Small intestine (tissue), 7 donors: Measurements from ENCODE around the gene ANTXR1. TPM values are rescaled to one million over a fixed set of nuclear protein-coding genes. Genes with fewer than 3 reads are reported as not detected.

Experiments used
- DNase-seq, 2 donors: peaks; one replicate each; pipeline versions ENCODE4 v3.0.0 to v3.0.0-alpha.2; 2013
- FAIRE-seq: peaks from 2 replicates; lab custom pipeline; 2012; peaks lifted over from hg19 to GRCh38; lab: Jason Lieb, UNC
- H3K27ac ChIP-seq, 3 donors: one replicate each; pipeline ENCODE4 v1.5.1; 2013; ENCODE audit warnings: low read length in 2 of 3, mild to moderate bottlenecking in 2 of 3, control low read depth in 1 of 3, inconsistent platforms in 1 of 3, low read depth in 1 of 3, moderate library complexity in 1 of 3
- H3K27me3 ChIP-seq, 3 donors: one replicate each; pipeline ENCODE4 v1.6.1; 2013; ENCODE audit warnings: low read length in 3 of 3, inconsistent platforms in 1 of 3; ENCODE audit not compliant: control insufficient read depth in 3 of 3, insufficient read depth in 3 of 3
- H3K36me3 ChIP-seq, 3 donors: one replicate each; pipeline ENCODE4 v1.6.1; 2013; ENCODE audit warnings: low read length in 3 of 3, inconsistent platforms in 1 of 3, low read depth in 1 of 3, mild to moderate bottlenecking in 1 of 3, moderate library complexity in 1 of 3; ENCODE audit not compliant: control insufficient read depth in 3 of 3, insufficient read depth in 2 of 3
- H3K4me1 ChIP-seq, 3 donors: one replicate each; pipeline ENCODE4 v1.6.1; 2013; ENCODE audit warnings: low read length in 2 of 3, inconsistent platforms in 1 of 3, low read depth in 1 of 3, mild to moderate bottlenecking in 1 of 3, moderate library complexity in 1 of 3; ENCODE audit not compliant: control insufficient read depth in 3 of 3, insufficient read depth in 2 of 3
- H3K4me3 ChIP-seq, 3 donors: one replicate each; pipeline ENCODE4 v1.5.1; 2013; ENCODE audit warnings: low read length in 3 of 3, control low read depth in 1 of 3, inconsistent platforms in 1 of 3, low read depth in 1 of 3, mild to moderate bottlenecking in 1 of 3, moderate library complexity in 1 of 3
- H3K9me3 ChIP-seq, 2 donors: one replicate each; pipeline ENCODE4 v1.6.1; 2013; ENCODE audit warnings: low read depth in 1 of 2, low read length in 1 of 2; ENCODE audit not compliant: control insufficient read depth in 2 of 2, insufficient read depth in 1 of 2
- WGBS, 3 donors: extraction: QIAGEN DNeasy Blood & Tissue Kit; methylation state at CpG; one replicate each; pipeline ENCODE4 v1.1.7; 2013; 5-methylcytosine and 5-hydroxymethylcytosine counted together
- polyA plus RNA-seq, 4 donors: library from polyadenylated mRNA; stranded (reverse) in 3 of 4; unstranded in 1 of 4; fragments of 200-250 nt in 3 of 4; fragments of 120-200 nt in 1 of 4; gene quantifications; one replicate each; pipeline versions ENCODE4 v1.2.1 to v1.2.3, GENCODE V29; 2013
- donor health status: healthy with polysubstance abuse.
- donor health status: control.
- donor health status: control.
- donor health status: Bipolar disorder and iron deficiency.
- donor health status: healthy.

ANTXR1 gene
- polyA plus RNA-seq, 4 donors: 0.22 to 13.0 (median 7.2) TPM

DNA sequence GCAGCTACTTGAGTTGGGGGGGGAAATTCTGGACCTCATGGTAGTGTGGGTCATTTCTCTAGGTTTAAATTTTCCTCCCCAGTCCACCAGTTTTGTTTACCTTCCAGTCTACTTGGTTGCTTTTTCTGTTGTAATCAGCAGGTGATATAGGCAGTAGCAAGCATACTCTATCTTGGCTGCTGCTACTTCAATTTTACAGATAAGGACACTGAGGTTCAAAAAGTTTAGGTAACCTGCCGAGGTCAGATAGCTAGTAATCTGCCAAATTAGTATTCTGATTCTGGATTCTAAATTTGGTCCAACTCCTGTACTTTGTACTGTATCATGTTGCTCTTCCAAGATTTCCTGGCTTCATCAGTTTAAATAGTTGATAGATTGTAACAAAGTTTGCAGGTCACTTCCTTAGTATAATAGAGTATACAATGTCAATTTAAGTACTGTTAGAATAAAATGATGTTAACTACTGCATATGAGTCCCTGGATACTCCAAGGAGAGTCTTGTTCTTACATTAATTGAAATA, 34.7 kb downstream of the ANTXR1 start:
- 15 to 53% (median 19%) methylated on average over 1 of the region's 1 CpG for WGBS, 3 donors
- H3K4me3 ChIP-seq: no peak overlapping the region
- no peaks in the 10 kb centered on the region for H3K27me3 ChIP-seq
- DNase-seq: no peak
- no peaks in the 10 kb centered on the region for H3K36me3 ChIP-seq
- no peak for FAIRE-seq
- H3K27ac ChIP-seq: no peak overlapping the region
- H3K9me3 ChIP-seq: no peaks in the 10 kb centered on the region
- H3K4me1 ChIP-seq: no peaks in the 10 kb centered on the region

DNA sequence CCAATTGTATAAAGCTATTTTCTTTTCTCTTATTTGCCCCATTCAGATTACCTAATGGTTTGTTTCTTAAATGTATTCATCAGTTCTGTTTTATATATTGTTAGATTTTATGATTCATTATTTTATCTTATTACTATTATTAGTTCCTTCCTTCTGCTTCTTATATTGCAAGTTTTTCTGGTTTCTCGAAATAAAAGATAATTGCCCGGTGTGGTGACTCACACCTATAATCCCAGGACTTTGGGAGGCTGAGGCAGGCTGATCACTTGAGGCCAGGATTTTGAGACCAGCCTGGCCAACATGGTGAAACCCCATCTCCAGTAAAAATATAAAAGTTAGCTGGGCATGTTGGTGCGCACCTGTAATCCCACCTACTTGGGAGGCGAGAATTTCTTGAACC, 37.8 kb downstream of the ANTXR1 start:
- Histone ChIP-seq H3K9me3 (no peaks in the 10 kb centered on the region), H3K4me3 (no peak overlapping the region), H3K36me3 (no peaks in the 10 kb centered on the region), H3K27me3 (peaks cover 0 to 1% (median 0%) of the 10 kb centered on the region in 3 donors), H3K27ac (no peak overlapping the region), H3K4me1 (no peaks in the 10 kb centered on the region)
- WGBS, 3 donors: 73 to 88% (median 76%) methylated on average over 4 of the region's 4 CpGs
- DNase-seq: no peak
- no peak for FAIRE-seq

DNA sequence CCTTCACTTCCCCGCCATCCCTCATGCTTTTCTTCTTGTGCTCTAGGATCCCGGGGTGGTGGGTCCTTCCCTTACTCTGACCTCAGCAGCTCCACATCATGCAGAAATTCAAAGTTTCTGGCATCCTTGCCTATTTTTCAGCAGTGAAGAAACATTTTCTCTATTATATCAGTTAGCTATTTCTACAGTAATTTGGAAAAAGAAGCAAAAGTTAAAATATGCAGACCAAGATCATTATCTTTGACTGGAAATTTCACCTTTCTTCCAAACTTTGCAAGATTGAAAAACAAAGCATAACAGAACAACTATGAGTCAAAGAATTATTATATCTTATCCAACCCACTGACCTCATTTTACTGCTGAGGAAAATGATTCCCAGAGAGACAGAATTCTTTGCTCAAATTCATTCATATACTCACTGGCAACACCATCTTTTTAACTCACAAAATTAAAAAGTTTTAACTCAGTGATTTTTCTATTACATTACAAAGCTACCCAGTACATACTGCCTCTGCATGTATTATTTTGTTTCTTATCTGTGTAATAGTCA, 40.5 kb downstream of the ANTXR1 start:
- 83 to 97% (median 96%) methylated on average over 2 of the region's 2 CpGs for WGBS, 3 donors
- no peaks in the 10 kb centered on the region for H3K4me1 ChIP-seq
- H3K27me3 ChIP-seq: peaks cover 0 to 1% (median 0%) of the 10 kb centered on the region in 3 donors
- no peaks in the 10 kb centered on the region for H3K36me3 ChIP-seq
- FAIRE-seq (no peak), DNase-seq (no peak)
- no peak overlapping the region for H3K4me3 ChIP-seq
- H3K9me3 ChIP-seq: no peaks in the 10 kb centered on the region
- H3K27ac ChIP-seq: no peak overlapping the region

DNA sequence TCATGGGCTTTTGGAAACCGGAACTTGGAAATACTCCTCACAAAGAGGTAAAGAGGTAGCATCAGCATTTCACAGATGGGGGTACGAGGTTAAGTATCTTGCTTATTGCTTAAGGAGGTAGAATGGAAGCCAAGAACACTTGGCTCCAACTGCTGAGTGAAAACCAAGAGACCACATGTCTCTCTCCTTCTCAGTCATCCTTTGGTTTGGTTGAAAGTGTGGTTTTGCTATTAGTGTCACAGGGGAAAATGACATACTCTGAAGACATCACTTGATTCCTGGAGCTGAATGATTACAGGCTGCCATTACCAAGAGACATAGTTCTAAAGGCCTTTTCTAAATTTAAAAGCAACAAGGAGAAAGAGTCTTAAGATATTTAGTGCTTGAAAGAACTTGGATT, 41.5 kb downstream of the ANTXR1 start:
- Histone ChIP-seq H3K36me3 (no peaks in the 10 kb centered on the region), H3K4me1 (no peaks in the 10 kb centered on the region), H3K4me3 (no peak overlapping the region), H3K27me3 (peaks cover 0 to 1% (median 0%) of the 10 kb centered on the region in 3 donors), H3K9me3 (no peaks in the 10 kb centered on the region), H3K27ac (no peak overlapping the region)
- DNase-seq (no peak), FAIRE-seq (no peak)
- 60 to 77% (median 72%) methylated on average over 2 of the region's 2 CpGs for WGBS, 3 donors

DNA sequence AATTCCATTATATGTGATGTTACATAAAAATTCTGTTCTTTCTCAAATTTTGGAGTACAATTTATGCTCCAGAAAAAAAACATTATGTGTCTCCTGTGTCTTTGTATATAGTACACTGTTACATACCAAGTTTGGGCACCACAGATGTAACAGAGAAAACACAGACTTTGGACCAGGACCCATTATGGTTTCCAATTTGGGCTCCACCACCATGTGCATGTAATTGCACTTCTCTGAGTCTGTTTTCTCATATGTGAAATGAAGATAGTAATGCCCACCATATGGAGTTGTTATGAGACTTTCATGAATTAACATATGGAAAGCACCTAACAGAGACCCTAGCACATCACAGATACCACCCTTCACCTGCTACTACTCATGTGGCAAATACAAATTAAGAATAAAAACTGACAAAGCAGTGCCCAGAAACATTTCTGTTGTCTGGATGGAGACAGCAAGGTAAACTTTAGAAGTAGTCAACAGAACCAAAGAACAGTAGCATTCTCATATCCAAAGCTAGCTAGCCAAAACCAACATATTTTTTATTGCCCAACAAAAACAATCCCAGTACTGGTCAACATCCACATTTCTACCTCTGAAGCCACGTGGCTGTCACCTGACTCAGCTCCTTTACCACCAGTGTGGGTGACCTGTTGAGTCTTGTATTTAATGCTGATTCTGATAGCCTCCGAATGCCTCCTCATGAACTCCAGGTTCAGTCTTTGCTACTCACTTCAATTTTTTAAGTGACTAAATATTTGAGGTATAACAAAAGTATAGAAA, 42.9 kb downstream of the ANTXR1 start:
- Histone ChIP-seq H3K4me1 (no peaks in the 10 kb centered on the region), H3K36me3 (no peaks in the 10 kb centered on the region), H3K27me3 (peaks cover 0 to 1% (median 0%) of the 10 kb centered on the region in 3 donors), H3K9me3 (no peaks in the 10 kb centered on the region), H3K4me3 (no peak overlapping the region), H3K27ac (no peak overlapping the region)
- WGBS, 3 donors: 57 to 74% (median 63%) methylated on average over 2 of the region's 2 CpGs
- DNase-seq (no peak), FAIRE-seq (no peak)

DNA sequence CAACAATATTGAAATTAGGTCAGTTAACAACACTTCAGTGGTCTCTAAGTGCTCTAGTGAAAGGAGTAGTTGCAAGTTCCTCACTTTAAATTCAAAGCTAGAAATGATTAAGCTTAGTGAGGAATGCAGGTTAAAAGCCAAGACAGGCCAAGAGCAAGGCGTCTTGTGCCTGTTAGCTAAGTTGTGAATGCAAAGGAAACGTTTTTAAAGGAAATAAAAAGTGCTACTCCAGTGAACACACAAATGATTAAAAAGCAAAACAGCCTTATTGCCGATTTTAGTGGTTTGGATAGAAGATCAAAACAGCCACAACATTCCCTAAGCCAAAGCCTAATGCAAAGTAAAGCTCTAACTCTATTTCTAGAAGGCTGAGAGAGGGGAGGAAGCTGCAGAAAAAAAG, 44.7 kb downstream of the ANTXR1 start:
- peaks cover 0 to 1% (median 0%) of the 10 kb centered on the region in 3 donors for H3K27me3 ChIP-seq
- no peaks in the 10 kb centered on the region for H3K36me3 ChIP-seq
- H3K4me3 ChIP-seq: no peak overlapping the region
- H3K9me3 ChIP-seq: no peaks in the 10 kb centered on the region
- FAIRE-seq: no peak
- peaks cover 0 to 7% (median 0%) of the 10 kb centered on the region in 3 donors for H3K4me1 ChIP-seq
- no peak overlapping the region for H3K27ac ChIP-seq
- 49 to 64% (median 59%) methylated on average over 3 of the region's 3 CpGs for WGBS, 3 donors
- no peak for DNase-seq

DNA sequence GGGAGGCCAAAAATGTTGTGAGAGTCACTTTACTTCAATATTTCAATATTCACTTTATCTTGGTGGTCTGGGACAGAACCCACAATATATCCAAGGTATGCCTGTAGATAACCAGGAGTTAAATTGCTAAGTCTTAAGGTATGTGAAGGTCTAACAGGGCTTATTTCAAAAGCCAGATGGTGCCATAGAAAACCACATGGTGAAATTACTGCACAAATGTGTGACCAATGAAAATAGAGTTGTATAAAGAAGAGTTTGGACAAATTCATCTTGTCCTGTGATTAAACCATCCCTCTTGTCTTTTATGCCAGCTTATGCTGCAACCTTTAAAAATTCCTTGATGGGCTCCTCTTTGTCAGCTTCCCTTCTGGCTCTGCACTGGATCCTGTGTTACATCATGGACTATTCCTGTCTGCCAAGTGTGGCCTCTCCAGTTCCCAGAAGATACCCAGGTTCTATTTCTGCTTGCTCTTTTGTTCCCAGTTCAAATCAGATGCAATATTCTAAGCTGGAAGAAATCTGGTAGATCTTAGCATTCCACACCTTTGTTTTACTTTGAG, 46.8 kb downstream of the ANTXR1 start:
- FAIRE-seq (no peak), DNase-seq (no peak)
- peaks cover 0 to 1% (median 0%) of the 10 kb centered on the region in 3 donors for H3K27me3 ChIP-seq
- no peaks in the 10 kb centered on the region for H3K36me3 ChIP-seq
- H3K9me3 ChIP-seq: no peaks in the 10 kb centered on the region
- H3K27ac ChIP-seq: no peak overlapping the region
- peaks cover 0 to 7% (median 0%) of the 10 kb centered on the region in 3 donors for H3K4me1 ChIP-seq
- no peak overlapping the region for H3K4me3 ChIP-seq

DNA sequence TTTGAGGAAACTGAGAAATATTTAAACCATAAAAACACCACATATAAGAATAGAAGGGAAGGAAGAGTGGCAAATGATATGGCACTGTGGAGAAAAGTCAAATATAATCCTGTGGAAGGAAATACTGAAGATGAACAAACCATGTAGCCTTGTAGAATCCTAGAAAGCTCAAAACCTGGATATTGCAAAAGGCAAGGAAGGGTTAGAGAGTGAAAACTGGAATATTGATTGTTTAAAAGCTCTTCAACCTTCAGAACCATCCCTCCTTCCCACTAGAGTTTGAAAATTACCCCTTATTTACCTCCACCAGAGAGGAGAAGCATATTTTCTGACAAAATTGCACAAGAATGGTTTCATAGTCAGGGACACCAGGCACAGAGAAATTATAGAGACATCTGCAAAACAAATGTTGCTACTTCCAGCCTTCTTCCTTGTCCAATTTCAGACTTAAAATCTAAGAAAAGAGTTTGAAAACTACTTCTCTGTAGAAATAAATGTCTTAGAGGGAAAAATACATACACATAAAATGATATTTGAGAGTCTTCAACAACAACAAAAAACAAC, 48.0 kb downstream of the ANTXR1 start:
- Histone ChIP-seq H3K9me3 (no peaks in the 10 kb centered on the region), H3K4me1 (peaks cover 0 to 7% (median 0%) of the 10 kb centered on the region in 3 donors), H3K27ac (no peak overlapping the region), H3K4me3 (no peak overlapping the region), H3K36me3 (no peaks in the 10 kb centered on the region), H3K27me3 (no peaks in the 10 kb centered on the region)
- DNase-seq: no peak
- no peak for FAIRE-seq
